NCI-H460 (cell line): ENCODE results near the gene KDR. TPM values are rescaled to one million over a fixed set of nuclear protein-coding genes. Genes with fewer than 3 reads are reported as not detected.

Experiments
- DNase-seq: peaks from one replicate; pipeline ENCODE4 v3.0.0-alpha.2; 2016; ENCODE audit warnings: low read depth; ENCODE audit errors: extremely low read depth
- total RNA-seq: library from RNA; depleted of rRNA; stranded (reverse); fragments of >200 nt; shearing (Covaris generic); gene quantifications from 2 replicates; pipeline ENCODE4 v1.2.3, GENCODE V29; 2014

The KDR gene
- total RNA-seq, 1 experiment from 2014 or later = 0.10 TPM

- DNase-seq = no peak
Measured at GRCh38 chr4:55124322-55125076, 896 bp downstream of the KDR start.

GRCh38 chr4:55123791-55124190 lies 1.6 kb downstream of the KDR start:
- no peak for DNase-seq

- no peak for DNase-seq
Measured at GRCh38 chr4:55122235-55122634, 3.2 kb downstream of the KDR start.

DNA sequence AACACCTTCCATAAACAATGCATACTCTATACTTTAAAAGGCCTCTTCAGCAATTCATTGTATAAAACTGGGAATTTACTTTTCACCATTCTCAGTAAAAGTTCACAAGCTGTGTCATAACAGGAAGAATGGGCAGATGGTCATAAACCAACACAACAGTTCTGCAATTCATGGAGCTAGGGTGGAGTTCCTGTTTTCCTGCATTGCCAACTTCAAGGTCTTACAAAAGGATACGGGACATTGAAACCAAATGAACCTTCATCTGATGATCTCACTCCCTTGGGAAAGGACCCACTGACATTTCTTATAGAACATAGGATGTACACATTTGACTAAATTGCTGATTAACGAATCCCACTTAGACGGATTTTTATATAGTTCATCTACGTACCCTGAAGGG lies 4.1 kb downstream of the KDR start:
- DNase-seq = no peak

DNA sequence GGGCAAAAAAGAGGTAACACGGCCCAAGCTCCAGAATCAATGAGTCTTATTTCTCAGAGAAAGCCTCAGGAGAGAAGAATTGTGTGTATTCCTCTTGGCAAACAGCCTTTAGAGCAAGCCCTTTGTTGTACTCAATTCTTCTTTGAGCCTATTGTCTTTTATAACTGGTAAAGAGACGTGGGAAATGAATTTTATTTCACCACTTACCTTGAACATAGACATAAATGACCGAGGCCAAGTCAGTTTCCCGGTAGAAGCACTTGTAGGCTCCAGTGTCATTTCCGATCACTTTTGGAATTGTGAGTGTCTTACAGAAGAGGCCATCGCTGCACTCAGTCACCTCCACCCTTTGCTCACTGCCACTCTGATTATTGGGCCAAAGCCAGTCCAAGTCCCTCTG lies 7.0 kb downstream of the KDR start:
- DNase-seq = no peak

DNA sequence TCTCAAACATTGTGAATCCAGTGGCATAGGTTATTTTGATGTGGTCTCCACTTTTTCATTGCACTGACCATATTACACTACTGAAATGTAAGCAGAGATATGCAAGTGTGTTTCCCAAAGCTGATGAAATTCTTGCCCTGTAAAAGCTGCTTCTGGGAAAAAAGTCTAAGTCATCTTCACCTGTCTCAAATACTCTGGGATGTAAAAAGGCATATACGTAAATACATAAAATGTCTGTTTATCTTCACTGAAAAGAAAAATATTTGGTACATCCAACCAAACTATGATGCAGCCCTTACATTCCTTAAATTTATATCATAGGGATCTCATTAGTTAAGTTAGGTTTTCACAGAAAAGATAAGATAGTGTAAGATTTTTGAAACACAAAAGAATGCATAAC lies 7.9 kb downstream of the KDR start:
- no peak for DNase-seq

GRCh38 chr4:55116450-55116849 lies 8.9 kb downstream of the KDR start:
- DNase-seq = no peak

DNA sequence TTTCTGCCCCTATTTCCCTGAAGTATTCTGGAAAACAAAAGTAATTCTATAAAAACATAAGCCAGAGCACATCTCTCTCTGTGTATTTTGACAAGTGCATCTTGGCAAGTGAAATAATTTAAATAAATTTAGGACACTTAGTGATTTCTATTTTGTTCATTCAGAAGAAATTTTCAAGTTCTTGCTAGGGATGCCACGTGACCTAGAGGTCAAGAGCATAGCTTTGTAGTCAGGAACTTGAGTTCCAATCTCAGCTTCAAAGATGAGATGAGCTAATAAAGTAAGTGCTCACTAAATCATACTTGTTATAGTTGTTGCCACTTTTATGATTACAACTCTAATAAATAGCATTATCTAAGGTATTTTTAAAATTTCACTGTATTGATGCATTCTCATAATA lies 13.8 kb downstream of the KDR start:
- DNase-seq = no peak

DNA sequence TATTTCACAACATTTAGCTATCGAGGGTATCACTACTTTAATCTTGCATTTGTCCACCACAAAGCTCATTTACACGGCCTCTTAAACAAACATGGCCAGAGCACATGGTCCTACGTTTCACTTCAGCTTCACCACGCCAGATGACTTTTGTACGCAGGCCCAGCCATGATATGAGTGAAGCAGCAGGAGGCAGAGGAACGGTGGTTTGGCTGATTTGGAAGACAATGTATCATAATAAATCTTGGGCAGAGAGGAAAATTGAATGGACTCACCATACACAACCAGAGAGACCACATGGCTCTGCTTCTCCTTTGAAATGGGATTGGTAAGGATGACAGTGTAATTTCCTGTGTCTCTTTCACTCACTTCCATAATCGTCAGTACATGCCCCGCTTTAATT lies 15.3 kb downstream of the KDR start:
- DNase-seq = no peak

GRCh38 chr4:55107054-55107453 lies 18.3 kb downstream of the KDR start:
- DNase-seq = no peak

- DNase-seq = no peak
Measured at GRCh38 chr4:55103224-55103623, 22.2 kb downstream of the KDR start.

GRCh38 chr4:55099816-55100215 lies 25.6 kb downstream of the KDR start:
- no peak for DNase-seq

DNA sequence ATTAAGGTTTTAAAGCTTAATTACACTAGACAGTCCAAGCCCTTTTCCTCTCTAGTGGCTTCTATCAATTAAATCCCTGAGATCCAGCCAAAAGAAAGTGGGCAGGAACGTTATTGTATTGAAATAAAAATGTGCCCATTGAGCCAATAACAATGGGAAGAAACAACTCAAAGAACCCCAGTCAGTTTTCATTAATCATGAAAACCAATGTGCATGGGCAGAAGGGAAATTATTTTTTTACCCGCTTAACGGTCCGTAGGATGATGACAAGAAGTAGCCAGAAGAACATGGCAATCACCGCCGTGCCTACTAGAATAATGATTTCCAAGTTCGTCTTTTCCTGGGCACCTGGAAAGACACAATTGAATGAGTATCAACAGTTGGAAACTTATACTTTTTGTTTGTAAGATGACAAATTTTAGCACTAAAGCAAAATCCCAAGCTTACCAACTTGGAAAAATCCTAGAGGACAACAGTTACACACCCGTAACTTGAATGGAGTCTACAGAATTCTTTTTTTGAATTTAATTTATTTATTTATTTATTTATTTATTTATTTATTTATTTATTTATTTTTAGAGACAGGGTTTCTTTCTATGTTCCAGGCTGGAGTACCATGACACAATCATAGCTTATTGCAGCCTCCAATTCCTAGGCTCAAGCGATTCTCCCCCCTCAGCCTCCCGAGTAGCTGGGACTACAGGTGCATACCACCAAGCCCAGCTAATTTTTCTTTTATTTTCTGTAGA lies 26.8 kb downstream of the KDR start:
- DNase-seq = no peak

GRCh38 chr4:55096619-55097018 lies 28.8 kb downstream of the KDR start:
- DNase-seq = no peak

DNA sequence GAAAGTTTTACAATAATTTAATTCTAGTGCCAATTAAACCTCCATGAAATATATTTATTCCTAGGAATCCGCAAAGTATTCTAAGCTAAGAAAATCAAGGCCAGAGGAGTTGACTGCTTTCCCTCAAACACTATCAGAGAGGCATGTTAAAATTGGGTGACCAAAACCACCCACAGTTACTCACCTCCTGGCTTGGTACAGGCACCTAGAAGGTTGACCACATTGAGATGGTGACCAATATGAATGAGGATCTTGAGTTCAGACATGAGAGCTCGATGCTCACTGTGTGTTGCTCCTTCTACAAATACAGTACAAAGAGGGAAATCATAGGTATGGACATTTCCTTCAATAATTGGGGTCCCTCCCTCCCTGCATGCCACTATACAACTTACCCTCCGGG lies 29.4 kb downstream of the KDR start:
- DNase-seq = no peak

GRCh38 chr4:55092504-55092903 lies 32.9 kb downstream of the KDR start:
- no peak for DNase-seq

DNA sequence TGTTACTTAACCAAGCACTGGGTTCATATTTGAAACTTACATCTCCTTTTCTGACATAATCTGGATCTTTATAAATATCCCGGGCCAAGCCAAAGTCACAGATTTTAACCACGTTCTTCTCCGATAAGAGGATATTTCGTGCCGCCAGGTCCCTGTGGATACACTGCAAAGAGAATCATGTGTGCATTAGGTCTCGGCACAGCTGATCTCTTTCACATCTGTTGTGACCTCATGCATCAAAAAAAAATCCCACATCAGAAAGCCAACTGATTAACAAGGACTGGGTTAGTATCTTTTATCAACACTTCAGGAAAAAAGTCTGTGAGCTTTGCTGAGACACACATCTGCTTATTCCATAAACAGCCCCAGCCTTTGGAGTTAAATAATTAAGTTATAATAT lies 35.5 kb downstream of the KDR start:
- no peak for DNase-seq

DNA sequence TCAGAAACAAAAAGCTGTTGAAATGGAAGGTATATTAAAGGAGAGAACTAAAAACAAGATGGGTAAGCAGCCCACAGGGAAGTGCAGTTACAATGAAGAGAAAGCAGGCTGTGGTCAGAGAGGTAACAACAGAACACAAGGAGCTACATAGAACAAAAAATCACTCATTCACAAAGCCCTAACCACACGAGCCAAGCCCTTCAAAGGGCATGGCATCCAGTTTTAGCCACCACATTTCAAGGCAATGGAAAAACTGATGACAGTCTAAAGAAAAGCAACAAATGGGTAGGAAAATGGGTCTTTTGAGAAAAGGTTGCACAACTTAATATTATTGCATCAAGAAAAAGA lies 37.5 kb downstream of the KDR start:
- DNase-seq = no peak

DNA sequence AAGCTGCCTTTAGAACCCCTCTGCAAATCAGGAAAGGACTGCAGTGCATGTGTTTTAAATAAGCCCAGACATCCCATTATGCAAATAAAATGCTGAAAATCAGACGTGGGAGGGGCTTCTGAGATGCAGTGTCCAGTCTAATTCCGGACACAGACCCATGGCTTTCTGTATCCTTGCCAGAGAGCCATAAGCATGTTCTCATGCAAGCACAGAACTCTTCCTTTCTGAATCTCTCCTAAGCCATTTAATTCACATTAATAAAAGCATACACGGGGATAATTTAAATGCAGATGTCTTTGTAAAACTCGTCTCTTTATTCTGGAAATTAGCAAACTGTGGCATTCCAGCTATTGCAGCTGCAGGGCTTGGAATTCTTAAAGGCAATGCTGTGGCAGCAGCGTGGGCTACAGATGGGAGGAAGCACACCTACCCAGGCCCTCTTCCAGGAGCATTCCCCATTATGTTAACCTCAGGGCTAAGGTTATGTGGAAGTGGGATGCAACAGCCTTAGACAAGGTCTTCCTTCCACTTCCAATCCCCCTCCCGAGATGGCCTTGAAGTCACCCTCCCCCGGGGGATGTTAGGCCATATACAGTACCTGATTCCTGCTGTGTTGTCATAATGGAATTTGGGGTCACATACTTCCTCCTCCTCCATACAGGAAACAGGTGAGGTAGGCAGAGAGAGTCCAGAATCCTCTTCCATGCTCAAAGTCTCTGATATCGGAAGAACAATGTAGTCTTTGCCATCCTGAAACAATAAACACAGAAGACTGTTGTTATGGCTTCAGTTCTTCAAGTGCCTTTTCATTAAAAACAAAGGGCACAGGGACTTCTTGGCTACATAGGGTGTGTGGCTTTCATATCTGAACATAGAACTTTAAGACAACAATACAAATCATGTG lies 38.1 kb downstream of the KDR start:
- no peak for DNase-seq

DNA sequence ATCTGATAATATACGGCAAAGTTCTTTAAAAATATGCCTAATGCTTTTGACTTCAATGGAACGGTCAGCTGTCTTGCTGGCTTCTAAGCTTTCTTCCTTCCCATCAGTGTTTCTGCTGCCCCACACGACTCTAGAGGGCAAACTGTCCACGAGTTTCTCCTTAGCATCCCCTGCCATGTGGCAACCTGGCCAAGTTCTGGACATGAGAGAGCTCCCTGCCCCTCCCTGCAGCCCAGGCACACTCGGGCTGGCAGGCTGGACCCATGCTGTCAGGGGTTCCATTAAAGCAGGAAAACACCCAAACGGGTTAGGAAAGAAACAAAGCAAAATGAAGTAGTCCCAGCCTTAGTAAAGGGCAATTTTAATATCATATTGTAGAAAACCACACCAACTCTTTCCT lies 38.8 kb downstream of the KDR start:
- DNase-seq = no peak

DNA sequence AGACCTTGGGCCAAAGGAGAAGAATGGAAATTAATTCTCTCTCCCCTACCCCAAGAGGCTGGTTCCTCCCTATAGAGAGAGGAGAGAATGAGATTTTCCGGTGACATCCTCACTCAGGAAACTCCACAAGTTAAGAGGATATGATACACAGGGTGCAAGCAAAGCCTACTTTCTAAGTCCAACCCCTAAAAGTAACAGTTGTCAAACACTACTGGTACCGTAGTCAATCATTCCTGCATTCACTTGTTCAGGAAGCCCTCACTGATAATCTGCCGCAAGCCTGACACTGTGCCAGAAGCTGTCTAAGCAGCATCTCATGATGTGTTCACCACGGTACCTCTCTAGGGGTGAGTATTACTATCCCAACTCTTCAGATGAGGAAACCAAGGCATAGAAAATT lies 41.7 kb downstream of the KDR start:
- DNase-seq = no peak

DNA sequence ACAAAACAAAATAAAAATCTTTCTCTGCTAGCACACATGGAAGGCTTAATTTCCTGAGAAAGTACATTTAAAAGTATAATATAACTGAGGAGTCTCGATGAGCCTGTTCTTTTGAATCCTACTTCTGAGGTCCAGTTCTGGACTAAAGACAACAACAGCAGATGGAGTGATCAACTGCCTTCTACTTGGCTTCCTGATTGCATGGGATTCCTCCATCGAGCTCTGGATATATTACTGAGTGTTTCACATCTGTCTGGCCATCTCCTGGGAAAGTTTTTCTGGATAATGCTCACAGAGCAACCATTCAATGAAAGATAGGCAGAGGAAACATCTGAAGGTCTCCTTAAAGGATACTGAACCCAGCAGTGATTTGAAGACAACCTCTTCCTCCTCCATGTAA lies 42.6 kb downstream of the KDR start:
- no peak for DNase-seq
